Measurements from ENCODE around the gene RWDD4.
"Not testable (repeated sequence)": the region's sequence is repeated elsewhere in the genome, so short reads cannot be mapped to it uniquely, and the experiment has no call there.

RWDD4 gene

DNA sequence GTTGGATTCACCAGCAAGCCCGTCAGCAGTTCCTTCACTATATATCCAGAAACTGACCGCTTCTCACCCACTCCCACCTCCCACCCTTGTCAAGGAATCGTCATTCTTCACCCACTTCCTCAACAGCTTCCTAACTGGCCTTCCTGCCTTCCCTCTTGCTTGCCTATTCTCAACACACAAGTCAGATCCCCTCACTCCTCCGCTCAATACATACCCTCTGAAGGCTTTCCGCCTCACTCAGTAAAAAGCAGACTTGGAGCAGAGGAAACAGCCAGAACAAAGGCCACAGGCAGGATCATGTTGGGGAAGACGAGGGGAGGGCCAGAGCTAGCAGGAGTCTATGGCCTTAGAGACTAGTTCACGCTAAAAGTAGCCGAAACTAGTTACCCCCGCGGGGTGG, 23.7 kb downstream of the RWDD4 start:
- DNase-seq, result no peak

DNA sequence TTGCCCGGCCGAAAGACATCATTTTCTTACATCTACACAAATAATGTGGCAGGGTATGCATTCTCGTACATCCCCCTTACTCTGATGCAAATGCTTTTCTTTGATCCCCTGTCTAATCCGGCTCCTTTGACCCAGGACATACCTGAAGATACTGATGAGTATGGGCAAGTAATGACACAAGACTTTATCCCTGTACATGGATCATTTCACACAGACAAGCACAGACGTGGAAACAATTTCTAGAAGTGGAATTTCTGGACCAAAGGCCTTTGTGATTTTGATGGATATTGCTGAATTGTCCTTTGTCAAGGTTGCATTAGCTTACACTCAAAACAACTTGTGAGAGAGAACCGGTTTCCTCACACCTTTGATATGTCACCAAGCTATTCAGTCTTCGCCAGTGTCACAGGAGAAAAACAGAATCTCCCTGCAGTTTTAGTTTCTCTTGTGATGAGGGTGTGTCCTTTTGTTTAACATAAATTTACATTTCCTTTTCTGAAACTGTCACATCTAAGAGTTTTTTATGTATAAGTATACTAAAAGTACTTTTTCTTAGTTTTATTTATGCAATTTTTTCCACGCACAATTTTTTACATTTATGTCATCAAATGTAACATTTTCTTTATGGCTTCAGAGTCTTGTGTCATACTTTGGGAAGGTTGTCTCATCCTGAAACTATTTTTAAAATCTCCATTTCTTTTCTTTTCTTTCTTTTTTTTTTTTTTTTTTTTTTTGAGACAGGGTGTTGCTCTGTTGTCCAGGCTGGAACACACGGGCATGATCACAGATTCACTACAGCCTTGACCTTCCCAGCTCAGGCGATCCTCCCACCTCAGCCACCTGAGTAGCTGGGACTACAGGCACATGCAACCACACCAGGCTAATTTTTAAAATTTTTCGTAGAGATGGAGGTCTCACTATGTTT, 25.2 kb downstream of the RWDD4 start:
- no peak for DNase-seq

DNA sequence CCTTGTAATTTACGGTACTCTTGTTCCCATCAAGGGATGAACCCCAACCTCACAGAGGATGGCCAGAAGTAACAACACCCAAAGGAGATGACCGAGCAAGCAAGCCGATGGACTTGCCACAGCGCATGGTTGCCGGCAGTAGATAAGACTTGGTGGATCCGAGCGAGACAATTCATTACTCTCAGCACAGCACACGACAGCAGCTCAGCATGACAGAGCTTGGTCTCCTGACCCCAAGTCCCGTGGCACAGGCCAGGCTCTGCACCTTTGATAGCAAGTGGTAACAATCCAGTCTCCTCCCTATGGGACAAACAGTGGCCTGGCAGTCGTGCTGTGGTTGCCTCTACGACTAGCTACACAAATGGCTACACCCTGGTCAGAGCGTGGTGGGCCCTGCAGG, 26.3 kb downstream of the RWDD4 start:
- no peak for DNase-seq

DNA sequence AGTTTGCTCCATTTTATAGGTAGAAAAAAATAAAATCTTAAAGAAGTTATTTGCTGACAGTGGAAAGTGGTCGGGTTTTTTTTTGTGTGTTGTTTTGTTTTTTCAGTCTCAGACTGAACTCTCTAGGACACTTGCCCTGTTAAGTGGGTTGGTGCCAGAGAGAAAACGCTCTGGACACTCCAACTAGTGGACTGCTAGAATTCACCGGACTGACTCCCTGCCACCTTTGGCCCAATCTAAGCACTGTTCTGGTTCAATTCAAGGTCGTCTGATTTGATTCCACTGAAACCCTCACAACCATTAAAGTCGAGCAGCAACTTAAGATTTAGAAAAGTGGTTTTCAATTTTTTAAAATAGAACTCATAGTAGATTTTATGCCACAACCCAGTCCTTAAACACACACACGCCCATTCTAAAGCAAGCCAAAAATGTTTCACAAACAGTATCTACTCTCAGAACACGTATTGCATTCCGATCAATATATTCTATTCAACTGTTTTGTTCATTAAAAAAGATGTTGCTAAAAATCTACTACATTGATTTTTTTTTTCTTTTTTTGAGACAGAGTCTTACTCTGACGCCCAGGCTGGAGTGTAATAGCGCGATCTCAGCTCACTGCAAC, 27.3 kb downstream of the RWDD4 start:
- DNase-seq, result no peak

DNA sequence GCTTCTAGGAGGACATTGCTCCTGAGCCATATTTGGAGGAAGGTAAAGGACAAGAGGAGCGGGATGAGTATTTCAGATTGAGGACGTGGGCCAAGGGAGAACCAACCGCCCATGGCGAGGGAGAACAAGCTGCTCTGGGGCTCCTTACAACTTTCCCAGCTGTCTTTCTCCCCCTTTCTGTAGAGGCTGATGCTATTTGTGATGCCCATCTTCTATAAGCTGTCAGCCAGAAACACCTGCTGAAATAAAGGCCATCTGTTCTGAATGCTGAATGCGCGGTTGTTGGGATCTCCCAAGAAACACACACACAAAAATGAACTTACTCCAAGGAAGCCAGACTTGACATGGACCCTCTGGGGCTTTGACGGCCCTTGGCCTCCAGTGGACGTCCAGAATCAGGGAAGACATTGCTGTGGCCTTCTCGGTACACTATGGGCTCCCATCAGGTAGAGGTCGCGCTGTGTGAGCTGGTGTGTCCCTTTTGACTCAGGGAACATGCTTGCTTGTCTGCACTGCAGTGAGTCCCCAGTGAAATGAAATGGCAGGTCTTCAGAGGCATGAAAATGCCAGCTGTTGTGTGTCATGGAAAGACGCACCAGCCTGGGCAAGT, 30.9 kb downstream of the RWDD4 start:
- DNase-seq, result no peak

DNA sequence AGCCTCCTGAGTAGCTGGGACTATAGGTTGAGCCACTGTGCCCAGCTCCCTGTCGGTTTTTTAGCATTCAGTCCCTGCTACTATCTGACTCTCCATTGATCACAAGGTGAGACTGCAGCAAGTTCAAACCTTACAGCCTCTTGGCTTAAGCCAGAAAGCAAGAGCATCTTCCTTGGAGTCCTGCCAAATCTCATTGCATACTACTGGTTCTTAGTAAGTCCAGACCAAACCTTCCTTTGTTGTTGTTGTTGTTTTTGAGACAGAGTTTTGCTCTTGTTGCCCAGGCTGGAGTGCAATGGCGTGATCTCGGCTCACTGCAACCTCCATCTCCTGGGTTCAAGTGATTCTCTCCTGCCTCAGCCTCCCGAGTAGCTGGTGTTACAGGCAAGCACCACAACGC, 31.7 kb downstream of the RWDD4 start:
- DNase-seq, result not testable (repeated sequence)

DNA sequence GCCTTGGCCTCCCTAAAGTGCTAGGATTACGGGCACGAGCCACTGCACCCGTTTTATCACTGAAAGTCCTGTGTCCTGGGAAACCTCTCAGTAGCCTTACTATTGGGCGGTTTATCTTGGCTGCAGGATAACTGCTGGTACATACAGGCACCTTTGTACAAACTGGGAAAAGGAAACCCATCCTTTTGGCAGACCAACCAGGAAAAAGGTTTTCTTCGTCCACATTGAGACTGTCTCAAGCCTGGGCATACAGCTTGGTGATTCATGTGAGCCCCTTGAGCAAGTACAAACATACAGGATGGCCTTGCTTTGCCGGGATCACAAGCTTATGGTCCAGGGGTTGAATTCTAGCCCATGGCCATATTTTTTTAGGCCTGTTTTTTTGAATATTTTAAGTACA, 32.8 kb downstream of the RWDD4 start:
- no peak for DNase-seq

DNA sequence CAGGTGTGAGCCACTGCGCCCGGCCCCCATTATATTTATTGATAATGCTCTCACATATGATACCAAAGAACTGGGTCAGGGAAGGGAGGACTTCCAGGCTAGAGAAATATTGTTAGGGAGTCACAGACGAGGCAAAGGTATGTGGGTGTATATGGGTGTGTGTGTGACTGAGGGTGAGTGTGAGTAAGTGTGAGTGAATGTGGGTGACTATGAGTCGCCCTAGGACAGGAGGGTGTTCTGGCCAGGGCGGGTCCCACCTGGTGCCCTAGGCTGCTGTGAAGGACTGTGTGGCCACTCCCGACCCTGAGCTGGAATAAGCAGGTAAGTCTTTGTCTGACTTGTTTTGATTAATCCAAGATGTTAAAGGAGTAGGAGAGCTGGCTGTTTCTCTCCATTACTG, 34.4 kb downstream of the RWDD4 start:
- DNase-seq, result no peak

DNA sequence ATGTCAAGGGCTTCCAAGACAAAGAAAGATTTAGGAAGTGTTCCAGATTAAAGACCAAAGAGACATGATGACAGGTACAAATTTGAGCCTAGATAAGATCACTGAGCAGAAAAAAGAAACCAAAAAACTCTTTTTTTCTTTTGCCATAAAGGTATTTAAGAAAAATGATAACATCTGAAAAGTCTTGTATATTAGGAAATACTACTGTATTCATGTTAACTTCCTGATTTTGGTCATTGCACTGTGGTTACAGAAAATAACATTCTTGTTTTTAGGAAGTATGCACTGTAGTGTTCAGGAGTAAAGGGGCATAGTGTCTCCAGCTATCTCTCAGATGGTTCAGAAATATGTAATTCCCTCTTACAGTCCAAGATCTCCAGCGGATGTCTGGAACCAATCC, 37.1 kb downstream of the RWDD4 start:
- DNase-seq, result no peak

DNA sequence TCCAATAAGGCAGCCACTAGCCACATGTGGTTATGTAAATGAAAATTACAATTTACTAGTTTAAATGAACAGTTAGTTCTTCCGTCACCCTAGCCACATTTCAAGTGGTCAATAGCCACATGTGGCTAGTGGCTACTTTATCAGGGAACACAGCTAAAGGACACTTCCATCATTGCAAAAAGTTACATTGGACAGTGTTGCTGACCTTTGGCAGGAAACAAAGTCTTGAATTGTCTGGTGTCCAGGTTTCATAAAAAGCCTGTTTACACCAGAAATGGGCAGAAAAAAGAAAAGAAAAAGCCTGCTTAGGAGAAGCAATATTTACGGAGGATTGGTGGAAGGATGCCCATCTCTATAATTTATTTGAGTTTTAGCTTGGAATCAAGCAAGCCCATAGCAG, 38.6 kb downstream of the RWDD4 start:
- DNase-seq, result no peak

DNA sequence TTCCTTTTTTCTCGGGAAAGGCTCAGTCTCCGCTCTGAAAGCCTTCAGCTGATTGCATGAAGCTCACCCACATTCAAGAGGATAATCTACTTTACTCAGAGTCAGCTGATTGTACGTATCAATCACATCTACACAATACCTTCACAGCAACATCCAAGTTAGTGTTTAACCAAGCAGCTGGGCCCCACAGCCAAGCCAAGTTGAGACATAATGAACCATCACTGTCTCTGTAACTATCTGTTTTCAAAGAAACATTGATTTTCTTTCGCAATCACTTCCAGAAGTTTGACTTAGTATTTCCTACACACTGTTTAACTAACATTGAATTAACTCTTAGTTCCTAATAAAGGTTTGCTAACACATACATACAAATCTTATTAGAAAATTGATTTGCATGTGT, 40.3 kb downstream of the RWDD4 start:
- no peak for DNase-seq

DNA sequence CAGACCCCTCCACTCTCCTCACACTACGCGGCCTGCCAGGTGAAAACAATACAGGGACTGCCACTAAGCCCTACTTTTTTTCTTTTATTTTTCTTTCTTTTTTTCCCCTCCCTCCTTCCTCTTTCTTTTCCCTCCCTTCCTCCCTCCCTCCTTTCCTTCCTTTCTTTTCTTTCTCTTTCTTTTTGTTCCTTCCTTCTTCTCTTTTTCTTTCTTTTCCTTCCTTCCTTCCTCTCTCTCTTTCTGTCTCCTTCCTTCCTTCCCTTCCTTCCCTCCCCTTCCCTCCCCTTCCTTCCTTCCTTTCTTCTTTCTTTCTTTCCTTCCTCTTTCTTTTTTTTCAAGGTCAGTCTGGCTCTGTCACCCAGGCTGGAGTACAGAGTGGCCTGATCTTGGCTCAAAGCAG, 41.9 kb downstream of the RWDD4 start:
- no peak for DNase-seq

DNA sequence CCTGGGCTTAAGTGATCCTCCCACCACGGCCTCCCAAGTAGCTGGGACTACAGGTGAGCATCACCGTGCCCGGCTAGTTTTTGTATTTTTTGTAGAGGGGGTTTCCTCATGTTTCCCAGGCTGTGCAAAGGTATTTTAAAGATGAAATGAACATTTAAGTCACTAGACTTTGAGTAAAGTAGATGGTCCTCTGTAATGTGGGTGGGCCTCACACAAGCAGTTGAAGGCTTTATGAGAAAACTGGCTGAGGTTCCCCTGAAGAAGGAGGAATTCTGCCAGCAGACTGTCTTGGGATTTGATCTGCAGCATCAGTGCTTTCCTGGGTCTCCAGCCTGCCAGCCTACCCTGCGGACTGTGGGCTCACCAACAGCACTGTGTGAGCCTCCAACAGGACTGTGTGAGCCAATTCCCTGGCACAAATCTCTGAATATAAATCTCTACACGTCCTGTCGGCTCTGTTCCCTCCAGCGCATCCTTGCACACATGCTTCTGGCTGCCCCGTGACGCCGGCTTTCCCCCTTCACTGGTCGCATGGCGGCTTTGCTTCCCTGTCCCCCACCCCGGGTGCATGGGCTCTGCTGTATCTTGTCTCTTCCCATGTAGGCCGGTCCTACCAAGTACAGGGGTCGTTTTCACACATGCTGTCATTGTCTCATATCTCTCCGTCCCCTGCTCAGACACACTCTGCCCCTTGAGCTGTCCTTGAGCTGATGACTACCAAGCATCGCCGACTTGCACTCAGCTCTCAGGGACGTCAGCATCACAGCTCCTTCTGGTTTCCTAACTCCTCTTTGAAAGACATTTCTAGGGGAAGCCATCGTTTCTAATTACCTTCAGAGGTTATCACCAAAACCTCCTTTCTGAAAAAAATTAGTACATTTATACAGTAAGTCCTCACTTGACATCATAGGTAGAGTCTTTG, 46.4 kb downstream of the RWDD4 start:
- DNase-seq, result no peak

DNA sequence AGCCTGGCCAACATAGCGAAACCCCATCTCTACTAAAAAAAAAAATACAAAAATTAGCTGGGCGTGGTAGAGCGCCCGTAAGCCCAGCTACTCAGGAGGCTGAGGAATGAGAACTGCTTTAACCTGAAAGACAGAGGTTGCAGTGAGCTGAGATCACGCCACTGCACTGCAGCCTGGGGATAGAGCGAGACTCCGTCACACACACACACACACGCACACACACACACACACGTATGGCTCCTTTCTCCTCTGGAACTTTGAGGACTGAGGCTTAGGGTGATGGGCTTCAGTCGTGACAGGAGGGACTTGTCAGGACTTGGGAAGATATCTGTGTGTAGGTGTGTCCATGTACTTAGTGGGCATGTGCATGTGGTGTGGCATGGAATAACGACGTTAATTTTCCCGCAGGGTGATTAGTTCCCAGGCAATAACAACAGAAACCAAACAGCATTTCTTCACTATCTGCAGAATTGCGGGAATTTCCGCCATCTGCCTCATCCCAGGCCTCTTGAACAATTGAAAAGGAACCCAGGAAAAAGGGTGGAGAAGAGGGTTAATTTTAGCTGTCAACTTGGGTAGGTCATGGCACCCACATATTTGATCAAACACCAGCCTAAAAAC, 47.7 kb downstream of the RWDD4 start:
- no peak for DNase-seq

DNA sequence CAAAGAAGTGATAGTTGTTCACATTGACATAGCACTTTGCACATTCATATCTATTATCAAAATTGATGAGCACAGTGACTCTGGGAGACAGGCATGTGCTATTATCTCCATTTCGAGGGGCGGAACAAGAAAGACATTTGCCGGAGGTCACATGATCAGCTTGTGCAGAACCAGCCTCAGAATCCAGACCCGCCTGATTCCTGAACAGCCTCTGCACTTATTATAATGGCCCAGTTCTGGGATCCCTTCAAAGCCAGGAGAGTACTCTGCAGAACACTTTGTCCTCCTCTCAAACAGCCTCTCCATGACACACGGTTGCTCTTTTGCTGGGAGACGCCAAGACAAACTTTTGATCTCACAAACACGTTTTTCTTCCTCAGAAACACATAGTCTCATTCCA, 48.4 kb downstream of the RWDD4 start:
- DNase-seq, result no peak

DNA sequence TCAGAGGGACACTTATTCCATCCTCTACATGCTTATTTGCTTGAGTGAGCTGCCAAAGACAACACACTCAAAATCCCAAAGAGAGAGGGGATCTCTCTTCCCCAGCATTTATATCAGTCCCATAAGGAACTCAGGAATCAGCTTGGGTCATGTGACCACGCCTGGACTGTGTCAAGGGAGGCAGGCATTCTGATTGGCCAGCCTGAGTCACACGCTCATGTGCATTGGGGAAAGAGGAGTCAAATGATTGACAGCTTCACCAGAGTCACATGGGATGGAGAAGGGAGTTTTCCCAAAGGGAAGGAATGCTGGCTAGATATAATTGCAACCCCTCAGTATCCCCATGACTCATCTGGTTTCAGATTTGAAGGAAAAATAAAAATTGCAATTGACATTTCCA, 49.0 kb downstream of the RWDD4 start:
- DNase-seq, result no peak

DNA sequence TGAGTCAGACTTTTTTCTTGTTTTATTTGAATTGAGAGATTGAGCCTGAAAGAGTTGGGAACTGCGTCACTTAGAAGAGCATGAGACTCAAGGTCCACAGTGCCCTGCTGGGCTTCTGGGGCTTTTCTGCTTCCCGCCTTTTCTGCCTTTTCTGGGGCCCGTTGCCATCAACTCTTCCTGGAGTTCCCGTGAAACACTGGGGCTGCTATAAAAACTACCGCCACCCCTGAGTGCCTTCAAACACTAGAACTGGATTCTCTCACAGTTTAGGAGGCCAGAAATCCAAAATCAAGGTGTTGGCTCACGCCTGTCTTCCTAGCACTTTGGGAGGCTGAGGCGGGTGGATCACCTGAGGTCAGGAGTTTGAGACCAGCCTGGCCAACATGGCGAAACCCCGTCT, 49.8 kb downstream of the RWDD4 start:
- DNase-seq, result no peak

DNA sequence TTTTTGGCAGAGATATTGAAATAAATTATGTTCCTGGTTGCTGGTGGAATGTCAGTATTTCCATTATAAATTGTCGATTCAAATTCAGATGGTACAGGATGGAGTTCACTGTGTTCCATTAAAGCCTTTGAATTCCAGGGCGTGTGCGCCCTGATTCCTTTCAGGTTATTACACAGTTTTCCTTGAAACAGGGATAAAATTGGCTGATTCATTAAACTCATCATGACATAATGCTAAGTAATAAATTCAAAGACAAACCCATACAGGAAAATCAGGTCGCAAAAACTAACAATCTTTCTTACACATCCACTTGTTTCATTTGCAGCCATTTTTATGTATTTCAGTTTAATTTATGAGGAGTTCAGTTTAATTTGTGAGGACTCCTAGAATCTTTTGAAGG, 51.1 kb downstream of the RWDD4 start:
- no peak for DNase-seq

DNA sequence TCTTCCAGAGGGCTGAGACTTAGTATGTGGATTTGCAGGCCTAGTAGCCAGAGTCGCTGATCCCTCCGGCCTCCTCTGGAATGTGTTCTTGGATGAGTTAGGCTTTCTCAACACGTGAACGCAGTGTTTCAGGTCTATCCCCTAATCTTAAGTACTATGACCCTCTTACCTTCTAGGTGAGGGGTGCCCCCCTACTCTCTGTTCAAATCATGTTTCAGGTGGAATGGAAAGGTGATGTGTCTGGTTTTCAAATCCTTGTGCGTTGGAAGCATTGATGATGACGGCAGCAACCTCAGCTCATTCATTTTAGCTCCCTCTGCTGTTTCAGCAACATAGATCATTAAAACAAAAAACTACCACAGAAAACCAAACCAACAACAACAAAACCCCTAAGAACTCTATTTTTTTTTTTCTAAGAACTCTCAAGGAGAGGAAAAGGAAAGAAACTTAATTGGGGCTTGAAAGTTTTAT, 56.4 kb downstream of the RWDD4 start:
- DNase-seq, result no peak

DNA sequence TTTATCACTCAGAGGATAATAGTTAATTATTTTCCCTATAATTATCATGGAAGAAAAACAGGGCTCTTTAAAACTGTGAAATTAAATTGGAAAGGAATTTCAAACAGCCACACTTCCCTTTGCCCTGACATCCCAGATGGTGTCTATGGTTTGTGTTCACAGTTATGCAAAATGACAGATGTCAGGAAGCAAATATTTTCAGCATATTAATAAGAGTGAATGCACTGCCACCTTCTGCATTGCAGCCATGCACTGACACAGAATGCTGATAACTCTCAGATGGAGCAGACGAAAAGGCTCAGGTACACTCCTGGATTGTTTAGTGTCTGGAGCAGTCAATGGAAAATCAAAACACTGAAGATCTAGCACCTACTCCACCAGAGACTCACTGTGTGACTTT, 57.6 kb downstream of the RWDD4 start:
- no peak for DNase-seq

DNA sequence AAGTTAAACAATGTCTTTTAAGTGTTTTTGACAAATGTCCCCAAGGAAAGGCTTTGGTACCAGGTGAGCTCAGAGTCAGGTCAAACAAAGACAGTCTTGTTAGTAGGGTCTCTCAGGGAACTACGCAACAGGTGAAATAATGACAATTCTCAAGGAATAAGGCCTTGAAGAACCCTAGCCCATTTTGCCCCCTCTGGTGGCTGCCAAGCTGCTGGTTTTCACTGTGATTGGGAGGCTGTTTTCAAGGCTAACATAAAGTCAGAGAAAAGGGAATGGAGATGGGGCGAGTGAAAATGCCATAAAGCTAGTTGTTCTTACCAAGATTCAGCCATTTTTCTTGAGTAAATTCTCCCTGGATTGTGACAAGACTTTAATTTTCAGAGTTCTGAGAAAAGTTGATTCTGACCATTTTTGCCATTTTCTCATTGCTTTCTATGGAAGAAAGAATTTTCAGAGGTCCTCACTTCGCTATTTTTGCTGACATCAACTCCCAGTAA, 58.7 kb downstream of the RWDD4 start:
- no peak for DNase-seq

DNA sequence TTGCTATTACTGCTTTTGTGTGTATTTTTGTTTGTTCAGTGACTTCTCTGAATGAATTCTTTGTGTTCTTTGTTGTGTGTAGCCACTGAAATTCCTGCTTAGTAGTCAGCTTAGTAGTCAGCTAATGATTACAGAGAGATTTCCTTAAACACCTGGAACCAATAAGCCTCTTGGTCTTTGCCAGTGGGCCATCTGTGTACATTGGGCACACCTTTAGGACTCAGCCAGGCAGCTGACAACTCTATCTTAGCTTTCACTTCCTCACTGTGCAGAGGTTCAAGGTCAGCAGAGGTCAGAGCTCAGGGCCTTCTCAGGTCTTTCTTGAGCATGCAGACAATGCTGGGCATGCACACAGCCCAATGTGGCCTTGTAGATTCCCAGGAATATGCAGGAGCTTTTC, 59.3 kb downstream of the RWDD4 start:
- DNase-seq, result no peak

All from stimulated activated CD4-positive, alpha-beta T cell treated with anti-CD3 and anti-CD28 coated beads, Interleukin-2, amount 100 ng/mL, for 24 hours (primary cell).